HG02973 (cell line): ENCODE data around the gene DXO.
"Not testable (repeated sequence)": the region's sequence is repeated elsewhere in the genome, so short reads cannot be mapped to it uniquely, and the experiment has no call there.

Experiments used
- ATAC-seq: cut with Tn5 transposase; IDR thresholded peaks from one replicate; pipeline ENCODE4 v1.9.1; 2021; ENCODE audit warnings: moderate library complexity; ENCODE audit not compliant: unreplicated experiment

DXO gene

DNA sequence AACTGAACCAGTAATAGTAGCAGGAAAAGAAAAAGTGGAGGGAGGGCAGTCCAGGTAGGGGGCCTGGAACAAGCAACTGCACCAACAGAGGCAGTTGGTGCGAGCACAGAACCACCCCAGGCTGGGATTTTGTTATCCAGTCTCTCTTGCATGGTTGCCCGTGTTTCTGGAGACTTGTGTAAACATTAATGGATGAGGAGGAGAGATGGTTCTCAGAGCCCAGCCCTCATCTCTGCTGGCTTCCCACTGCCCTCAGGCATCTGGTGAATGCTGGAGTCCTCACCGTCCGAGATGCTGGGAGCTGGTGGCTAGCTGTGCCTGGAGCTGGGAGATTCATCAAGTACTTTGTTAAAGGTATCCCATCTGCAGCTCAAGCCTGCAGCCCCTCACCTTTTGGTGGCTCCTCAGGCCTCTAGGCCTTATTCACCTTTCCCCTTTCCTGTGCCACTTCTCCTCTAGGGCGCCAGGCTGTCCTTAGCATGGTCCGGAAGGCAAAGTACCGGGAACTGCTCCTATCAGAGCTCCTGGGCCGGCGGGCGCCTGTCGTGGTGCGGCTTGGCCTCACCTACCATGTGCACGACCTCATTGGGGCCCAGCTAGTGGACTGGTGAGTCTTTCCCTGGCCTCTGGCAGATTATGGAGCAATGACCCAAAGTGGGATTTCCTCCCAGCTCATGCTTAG, 8.4 kb upstream of the DXO start:
- not testable (repeated sequence) for ATAC-seq

DNA sequence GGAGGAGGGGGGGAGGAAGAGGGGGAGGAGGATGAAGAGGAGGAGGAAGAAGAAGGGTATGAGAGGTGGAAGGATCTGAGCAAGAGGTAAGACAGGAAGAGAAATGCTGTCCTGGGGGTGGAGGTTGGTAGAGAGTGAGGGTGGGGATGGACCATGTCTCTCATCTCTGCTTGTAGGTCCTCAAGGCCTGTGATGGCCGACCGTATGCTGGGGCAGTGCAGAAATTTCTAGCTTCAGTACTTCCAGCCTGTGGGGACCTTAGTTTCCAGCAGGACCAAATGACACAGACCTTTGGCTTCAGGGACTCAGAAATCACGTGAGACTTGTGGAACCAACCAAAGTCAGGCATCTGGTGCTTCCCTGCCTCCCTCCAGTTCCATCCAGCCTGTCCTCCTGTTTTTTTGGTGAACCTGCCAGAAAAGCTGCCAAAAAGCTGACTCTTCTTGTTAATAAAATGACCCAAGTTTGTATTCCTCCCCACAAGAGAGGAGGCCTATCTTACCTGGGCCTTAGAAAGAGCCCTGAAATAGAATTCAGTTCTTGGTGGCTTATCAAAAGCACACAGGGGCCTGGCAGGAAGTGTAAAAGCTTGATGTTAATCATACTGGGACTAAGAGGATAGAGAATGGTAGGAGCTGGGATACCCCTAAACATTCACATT, 7.4 kb upstream of the DXO start:
- ATAC-seq, result no peak

GRCh38 chr6:31978831-31979230, 6.9 kb upstream of the DXO start:
- ATAC-seq, result no peak

DNA sequence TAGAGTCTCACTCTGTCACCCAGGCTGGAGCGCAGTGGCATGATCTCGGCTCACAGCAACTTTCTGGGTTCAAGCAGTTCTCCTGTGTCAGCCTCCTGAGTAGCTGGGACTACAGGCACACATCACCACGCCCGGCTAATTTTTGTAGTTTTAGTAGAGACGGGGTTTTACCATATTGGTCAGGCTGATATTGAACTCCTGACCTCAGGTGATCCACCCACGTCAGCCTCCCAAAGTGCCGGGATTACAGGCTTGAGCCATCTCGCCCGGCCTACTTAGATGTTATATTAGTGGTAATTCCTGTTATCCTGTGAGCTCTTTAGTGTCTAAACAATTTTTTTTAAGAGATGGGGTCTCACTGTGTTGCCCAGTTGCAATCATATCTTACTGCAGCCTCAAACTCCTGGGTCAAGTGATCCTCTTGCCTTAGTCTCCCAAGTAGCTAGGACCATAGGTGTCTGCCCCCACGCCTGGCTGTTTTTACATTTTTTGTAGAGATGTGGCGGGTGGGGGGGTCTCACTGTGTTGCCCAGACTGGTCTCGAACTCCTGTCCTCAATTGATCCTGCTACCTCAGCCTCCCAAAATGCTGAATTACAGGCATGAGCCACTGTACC, 6.0 kb upstream of the DXO start:
- ATAC-seq, result no peak

DNA sequence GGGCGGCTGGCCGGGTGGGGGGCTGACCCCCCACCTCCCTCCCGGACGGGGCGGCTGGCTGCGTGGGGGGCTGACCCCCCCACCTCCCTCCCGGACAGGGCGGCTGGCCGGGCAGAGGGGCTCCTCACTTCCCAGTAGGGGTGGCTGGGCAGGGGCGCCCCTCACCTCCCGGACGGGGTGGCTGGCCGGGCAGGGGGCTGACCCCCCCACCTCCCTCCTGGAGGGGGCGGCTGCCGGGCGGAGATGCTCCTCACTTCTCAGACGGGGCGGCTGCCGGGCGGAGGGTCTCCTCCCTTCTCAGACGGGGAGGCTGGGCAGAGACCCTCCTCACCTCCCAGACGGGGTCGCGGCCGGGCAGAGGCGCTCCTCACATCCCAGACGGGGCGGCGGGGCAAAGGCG, 4.1 kb upstream of the DXO start:
- ATAC-seq, result not testable (repeated sequence)

DNA sequence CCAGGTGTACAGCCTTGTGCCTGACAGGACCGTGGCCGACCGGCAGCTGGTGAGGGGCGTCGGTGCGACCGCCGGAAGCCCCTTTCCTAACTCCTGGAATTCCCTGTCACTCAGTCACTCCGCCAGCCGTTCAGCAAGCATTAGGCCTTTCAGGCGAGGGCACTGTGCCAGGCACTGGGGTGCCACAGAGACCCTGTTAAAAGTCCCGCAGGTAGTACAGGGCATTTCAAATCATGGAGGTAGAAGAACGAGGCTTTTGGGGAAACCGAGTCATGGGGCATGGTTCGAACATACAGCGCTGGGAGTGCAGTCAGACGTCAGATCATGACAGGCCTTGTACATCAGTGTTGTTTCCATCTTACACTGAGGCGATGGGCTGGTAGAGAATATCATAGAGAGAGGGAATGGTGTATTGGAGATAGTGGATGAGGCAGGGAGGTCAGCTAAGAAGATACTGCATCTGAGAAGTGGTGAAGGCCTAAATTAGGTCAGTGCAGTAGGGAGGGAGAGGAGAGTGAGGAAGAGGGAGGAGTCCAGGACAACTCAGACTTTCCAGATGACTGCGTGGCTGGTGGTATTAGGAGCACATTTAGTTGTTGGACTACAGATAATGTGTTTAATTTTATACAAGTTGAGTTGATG, 892 bp upstream of the DXO start:
- ATAC-seq, result no peak

DNA sequence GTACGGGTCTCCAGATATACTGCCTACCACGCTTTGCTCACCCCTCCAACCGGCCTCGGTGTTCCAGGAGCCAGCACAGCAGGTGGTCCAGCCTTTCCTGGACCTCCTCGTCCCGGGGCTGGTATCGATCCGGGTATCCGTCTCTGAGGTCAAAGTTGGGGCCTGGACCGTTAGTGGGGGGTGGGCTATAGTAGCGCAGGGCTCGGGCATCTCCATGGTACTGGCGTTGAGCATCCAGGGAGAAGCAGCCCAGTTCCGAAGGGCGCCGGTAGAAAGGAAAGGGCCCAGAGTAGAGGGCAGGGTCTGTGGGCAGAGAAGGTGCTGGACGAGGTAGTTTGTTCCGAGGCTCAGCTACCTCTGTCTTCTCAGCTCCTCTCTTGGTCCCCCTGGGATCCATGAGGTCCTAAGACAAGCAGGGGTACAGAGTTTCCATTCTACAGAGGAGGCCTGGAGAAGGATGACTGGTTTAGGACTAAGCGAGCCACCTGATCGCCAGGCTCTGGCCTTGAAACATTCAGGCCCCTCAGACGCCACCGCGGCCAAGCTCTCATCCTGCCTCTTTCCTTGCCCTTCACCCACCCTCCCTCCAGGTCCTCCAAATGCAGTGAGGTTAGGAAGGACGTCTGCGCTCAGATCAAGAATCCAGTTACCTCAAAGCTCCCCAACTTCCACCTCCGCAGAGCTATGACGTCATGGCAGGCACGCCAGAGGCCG, 502 bp downstream of the DXO start:
- ATAC-seq, result no peak

DNA sequence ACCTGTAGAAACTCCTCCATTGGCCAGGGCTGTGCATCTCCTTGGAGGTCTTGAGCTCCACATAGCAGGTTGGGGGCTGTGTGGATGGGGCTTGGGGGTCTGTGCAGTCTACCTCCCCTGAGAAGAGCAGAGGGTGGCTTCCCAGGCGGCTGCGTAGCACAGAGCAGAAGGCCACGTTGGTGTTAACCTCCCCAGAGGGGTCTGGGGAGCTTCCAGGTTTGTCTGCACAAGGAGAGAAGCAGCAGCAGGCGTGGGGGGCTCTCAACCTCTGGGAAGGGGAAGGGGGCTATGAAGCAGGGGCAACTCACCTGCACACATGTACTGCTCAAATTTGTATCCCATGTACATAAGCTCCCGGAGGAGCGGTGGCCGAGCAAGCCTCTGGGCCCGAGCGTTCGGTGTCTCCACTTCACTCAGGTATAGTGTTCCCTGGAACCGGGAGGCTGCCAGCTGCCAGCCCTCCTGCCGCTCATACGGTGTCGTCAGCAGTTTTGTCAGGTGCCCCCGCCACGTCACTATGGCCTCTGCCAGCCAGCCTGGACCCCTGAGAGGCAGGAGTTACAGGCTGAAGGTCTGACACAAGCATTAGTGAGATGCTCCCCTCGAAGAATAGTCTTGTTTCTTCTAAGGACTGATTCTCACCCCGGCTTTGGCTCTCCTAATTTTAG, 1.2 kb downstream of the DXO start:
- ATAC-seq, result no peak

GRCh38 chr6:31969712-31970603, 2.0 kb downstream of the DXO start:
- no peak for ATAC-seq

- ATAC-seq, result no peak
These were observed 2.9 kb downstream of the DXO start for GRCh38 chr6:31968791-31969711.

- no peak for ATAC-seq
These were observed 3.6 kb downstream of the DXO start for GRCh38 chr6:31968326-31968725.

DNA sequence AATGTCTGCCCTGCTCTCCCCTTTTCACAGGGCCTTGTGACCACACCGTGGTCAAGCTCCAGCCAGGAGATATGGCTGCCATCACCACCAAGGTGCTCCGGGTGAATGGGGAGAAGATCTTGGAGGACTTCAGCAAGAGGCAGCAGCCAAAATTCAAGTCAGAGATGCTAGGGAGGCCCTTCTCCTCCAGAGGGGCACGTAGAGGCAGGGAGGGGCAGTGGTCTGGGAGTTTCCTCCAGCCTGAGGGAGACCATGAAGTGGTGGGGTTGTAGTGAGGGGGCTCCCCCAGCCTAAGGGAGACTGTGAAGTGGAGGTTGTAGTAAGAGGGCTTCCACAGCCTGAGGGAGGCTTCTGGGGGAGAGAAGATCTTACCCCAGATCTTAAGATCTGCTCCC, 4.0 kb downstream of the DXO start:
- ATAC-seq, result no peak

DNA sequence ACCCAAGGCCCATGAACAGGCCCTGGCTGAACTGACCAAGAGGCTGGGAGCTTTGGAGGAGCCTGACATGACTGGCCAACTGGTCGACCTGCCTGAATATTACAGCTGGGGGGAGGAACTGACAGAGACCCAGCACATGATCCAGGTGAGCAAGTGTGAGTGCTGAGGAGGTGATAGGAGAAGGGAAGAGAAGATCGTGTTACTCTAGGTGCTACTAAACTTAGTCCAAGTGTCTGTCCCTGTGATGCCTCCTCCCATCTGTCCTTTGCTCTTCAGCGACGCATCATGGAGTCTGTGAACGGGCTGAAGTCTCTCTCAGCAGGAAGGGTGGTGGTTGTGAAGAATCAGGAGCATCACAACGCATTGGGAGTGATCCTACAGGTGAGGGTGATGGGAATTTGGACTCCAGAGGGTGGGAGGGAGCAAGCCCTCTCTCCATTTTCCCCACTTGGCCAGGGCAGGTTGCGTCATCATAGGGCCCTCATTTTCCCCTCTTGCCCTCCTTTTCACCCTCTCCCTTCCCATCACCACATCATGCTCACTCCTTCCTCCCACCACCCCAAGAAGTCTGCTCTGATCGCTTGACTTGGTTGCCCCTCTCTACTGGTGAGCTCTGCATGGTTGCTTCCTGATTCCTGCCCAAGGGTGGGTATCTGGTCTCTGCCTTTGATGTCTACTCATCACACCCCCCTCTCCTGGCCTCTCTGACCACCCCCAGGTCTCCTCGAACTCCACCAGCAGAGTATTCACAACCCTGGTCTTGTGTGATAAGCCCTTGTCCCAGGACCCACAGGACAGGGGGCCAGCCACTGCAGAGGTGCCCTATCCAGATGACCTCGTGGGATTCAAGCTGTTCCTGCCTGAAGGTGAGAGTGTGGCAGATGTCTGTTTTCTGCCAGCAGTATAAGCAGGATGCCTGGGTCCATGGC, 4.7 kb downstream of the DXO start:
- ATAC-seq, result no peak

DNA sequence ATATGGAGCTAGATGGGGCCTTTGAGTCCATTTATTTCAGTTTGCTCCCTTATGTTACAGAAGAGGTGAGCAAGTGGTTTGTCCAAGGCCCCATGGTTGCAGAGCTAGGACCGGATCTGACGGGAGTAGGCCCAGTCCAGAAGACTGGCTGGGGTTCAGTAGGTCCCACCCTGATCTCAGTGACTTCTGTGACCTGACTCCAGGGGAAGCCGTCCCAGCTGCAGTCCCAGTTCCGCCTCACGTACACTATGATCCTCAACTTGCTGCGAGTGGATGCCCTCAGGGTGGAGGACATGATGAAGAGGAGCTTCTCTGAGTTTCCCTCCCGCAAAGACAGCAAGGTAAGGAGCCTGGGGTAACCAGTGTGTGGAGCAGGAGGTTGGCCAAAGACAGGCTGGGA, 5.4 kb downstream of the DXO start:
- ATAC-seq, result no peak

DNA sequence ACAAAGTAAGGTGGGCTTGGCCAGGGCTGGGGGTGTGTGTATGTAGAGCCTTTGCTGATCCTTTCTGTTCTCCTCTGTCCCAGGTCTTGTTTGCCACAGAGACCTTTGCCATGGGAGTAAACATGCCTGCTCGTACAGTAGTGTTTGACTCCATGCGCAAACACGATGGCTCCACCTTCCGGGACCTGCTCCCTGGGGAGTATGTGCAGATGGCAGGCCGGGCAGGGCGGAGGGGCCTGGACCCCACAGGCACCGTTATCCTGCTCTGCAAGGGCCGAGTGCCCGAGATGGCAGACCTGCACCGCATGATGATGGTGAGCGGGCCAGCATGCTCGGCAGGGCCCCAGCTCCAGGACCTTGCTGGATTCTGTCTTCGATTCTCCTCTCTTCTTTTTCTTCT, 6.2 kb downstream of the DXO start:
- ATAC-seq, result no peak

GRCh38 chr6:31963921-31964320, 8.0 kb downstream of the DXO start:
- no peak for ATAC-seq

GRCh38 chr6:31961616-31962015, 10.3 kb downstream of the DXO start:
- ATAC-seq, result no peak
